Peyer's patch (tissue), 4 donors: Measurements from ENCODE around the gene HTT.

Experiments
- CTCF ChIP-seq, 6 experiments: fragments of 450-650 bp in 4 of 6; fragments of 200-600 bp in 2 of 6; sonication (generic) in 1 of 6; IDR thresholded peaks; one replicate each; pipeline ENCODE4 v1.5.1; 2017 to 2019; ENCODE audit warnings: antibody characterized with exemption in 6 of 6, mild to moderate bottlenecking in 3 of 6, moderate library complexity in 1 of 6
- POLR2A ChIP-seq, 2 donors: fragments of 450-650 bp; IDR thresholded peaks; one replicate each; pipeline ENCODE4 v1.5.1; 2017; ENCODE audit warnings: antibody characterized with exemption in 2 of 2, mild to moderate bottlenecking in 2 of 2, moderate library complexity in 2 of 2

GRCh38 chr4:3210467-3210866 is 136.0 kb downstream of the HTT start:
- TF ChIP-seq CTCF (IDR thresholded peaks at IDR 0.05) (no peak), POLR2A (IDR thresholded peaks at IDR 0.05) (no peak)
